ENCODE data around the gene TMCC2. TPM values are rescaled to one million over a fixed set of nuclear protein-coding genes. Genes with fewer than 3 reads are reported as not detected.
A peak's percentile ranks its signal among the peaks of the same experiment; 100 is the strongest.

Gene TMCC2
- total RNA-seq, 1 donor from 2014 or later = 7.1 TPM

GRCh38 chr1:205251576-205251975 is 23.8 kb downstream of the TMCC2 start:
- Mint-ChIP-seq H3K27ac (no peak overlapping the region), H3K4me3 (no peak overlapping the region)
- H3K4me2 ChIP-seq = no peak overlapping the region

GRCh38 chr1:205255941-205256780 is 28.4 kb downstream of the TMCC2 start:
- H2AFZ ChIP-seq (replicated peaks) = no peak overlapping the region
- H3K4me2 ChIP-seq = no peak overlapping the region
- H3K9ac ChIP-seq = no peak overlapping the region
- no peak overlapping the region for H3K27ac ChIP-seq
- no peaks in the 10 kb centered on the region for H3K36me3 Mint-ChIP-seq
- H3K27me3 Mint-ChIP-seq (ENCODE audit: insufficient read depth, low read depth) = peaks cover 2% of the 10 kb centered on the region
- peak overlapping the region; percentile 70 for H3K27ac Mint-ChIP-seq
- H3K9me3 ChIP-seq (ENCODE audit: low read depth) = no peaks in the 10 kb centered on the region
- H3K4me1 Mint-ChIP-seq = peaks cover 16% of the 10 kb centered on the region
- H3F3A ChIP-seq (ENCODE audit: low read depth) = no peaks in the 10 kb centered on the region
- no peaks in the 10 kb centered on the region for H3K36me3 ChIP-seq
- no peaks in the 10 kb centered on the region for H3K27me3 ChIP-seq
- H3K4me3 Mint-ChIP-seq = no peak overlapping the region
- H3K4me3 ChIP-seq = no peak overlapping the region
- peak; percentile 84 for DNase-seq (ENCODE audit: low spot score)
- no peak for TF ChIP-seq EZH2 (IDR thresholded peaks at IDR 0.05)
- TF ChIP-seq, protein P1, sequence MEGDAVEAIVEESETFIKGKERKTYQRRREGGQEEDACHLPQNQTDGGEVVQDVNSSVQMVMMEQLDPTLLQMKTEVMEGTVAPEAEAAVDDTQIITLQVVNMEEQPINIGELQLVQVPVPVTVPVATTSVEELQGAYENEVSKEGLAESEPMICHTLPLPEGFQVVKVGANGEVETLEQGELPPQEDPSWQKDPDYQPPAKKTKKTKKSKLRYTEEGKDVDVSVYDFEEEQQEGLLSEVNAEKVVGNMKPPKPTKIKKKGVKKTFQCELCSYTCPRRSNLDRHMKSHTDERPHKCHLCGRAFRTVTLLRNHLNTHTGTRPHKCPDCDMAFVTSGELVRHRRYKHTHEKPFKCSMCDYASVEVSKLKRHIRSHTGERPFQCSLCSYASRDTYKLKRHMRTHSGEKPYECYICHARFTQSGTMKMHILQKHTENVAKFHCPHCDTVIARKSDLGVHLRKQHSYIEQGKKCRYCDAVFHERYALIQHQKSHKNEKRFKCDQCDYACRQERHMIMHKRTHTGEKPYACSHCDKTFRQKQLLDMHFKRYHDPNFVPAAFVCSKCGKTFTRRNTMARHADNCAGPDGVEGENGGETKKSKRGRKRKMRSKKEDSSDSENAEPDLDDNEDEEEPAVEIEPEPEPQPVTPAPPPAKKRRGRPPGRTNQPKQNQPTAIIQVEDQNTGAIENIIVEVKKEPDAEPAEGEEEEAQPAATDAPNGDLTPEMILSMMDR (IDR thresholded peaks at IDR 0.05) = peak; percentile 94
- no peaks in the 10 kb centered on the region for H3K9me3 Mint-ChIP-seq
- peaks cover 12% of the 10 kb centered on the region for H4K20me1 ChIP-seq (ENCODE audit: low read depth)
- no peaks in the 10 kb centered on the region for H3K79me2 ChIP-seq (ENCODE audit: low read depth)
- H3K4me1 ChIP-seq = peaks cover 19% of the 10 kb centered on the region

More at GRCh38 chr1:205251576-205251975, 23.8 kb downstream of the TMCC2 start:
- H3K9ac ChIP-seq = no peak overlapping the region
- Mint-ChIP-seq H3K36me3 (no peaks in the 10 kb centered on the region), H3K4me1 (peaks cover 44% of the 10 kb centered on the region), H3K9me3 (no peaks in the 10 kb centered on the region), H3K27me3 (ENCODE audit: insufficient read depth, low read depth) (peaks cover 3% of the 10 kb centered on the region)
- no peak overlapping the region for H2AFZ ChIP-seq (replicated peaks)
- no peaks in the 10 kb centered on the region for H3K36me3 ChIP-seq
- DNase-seq (ENCODE audit: low spot score) = no peak
- H3F3A ChIP-seq (ENCODE audit: low read depth) = peaks cover 8% of the 10 kb centered on the region
- peaks cover 4% of the 10 kb centered on the region for H4K20me1 ChIP-seq (ENCODE audit: low read depth)
- H3K27me3 ChIP-seq = no peaks in the 10 kb centered on the region
- no peaks in the 10 kb centered on the region for H3K79me2 ChIP-seq (ENCODE audit: low read depth)
- peaks cover 9% of the 10 kb centered on the region for H3K4me1 ChIP-seq
- TF ChIP-seq, protein P1 (IDR thresholded peaks at IDR 0.05) = no peak
- TF ChIP-seq EZH2phosphoT487 (IDR thresholded peaks at IDR 0.05) (no peak), EZH2 (IDR thresholded peaks at IDR 0.05) (no peak)
- H3K4me3 ChIP-seq = no peak overlapping the region
- H3K27ac ChIP-seq = no peak overlapping the region
- H3K9me3 ChIP-seq (ENCODE audit: low read depth) = no peaks in the 10 kb centered on the region

- peaks cover 3% of the 10 kb centered on the region for H3F3A ChIP-seq (ENCODE audit: low read depth)
- no peak overlapping the region for H2AFZ ChIP-seq (replicated peaks)
- no peak overlapping the region for H3K4me2 ChIP-seq
- Mint-ChIP-seq H3K27me3 (ENCODE audit: insufficient read depth, low read depth) (peaks cover 2% of the 10 kb centered on the region), H3K9me3 (no peaks in the 10 kb centered on the region), H3K36me3 (no peaks in the 10 kb centered on the region), H3K4me3 (no peak overlapping the region), H3K27ac (no peak overlapping the region), H3K4me1 (peaks cover 18% of the 10 kb centered on the region)
- H3K36me3 ChIP-seq = no peaks in the 10 kb centered on the region
- H3K9ac ChIP-seq = no peak overlapping the region
- H3K27ac ChIP-seq = no peak overlapping the region
- H3K79me2 ChIP-seq (ENCODE audit: low read depth) = no peaks in the 10 kb centered on the region
- H4K20me1 ChIP-seq (ENCODE audit: low read depth) = peaks cover 17% of the 10 kb centered on the region
- peaks cover 27% of the 10 kb centered on the region for H3K4me1 ChIP-seq
- DNase-seq (ENCODE audit: low spot score) = peak; percentile 37
- no peaks in the 10 kb centered on the region for H3K27me3 ChIP-seq
- TF ChIP-seq, protein P1 (IDR thresholded peaks at IDR 0.05) = no peak
- TF ChIP-seq EZH2 (IDR thresholded peaks at IDR 0.05) = no peak
- no peak overlapping the region for H3K4me3 ChIP-seq
- H3K9me3 ChIP-seq (ENCODE audit: low read depth) = no peaks in the 10 kb centered on the region
Measured at GRCh38 chr1:205256951-205257625, 29.3 kb downstream of the TMCC2 start.

Data from neural progenitor cell (in vitro differentiated cells).